GM13976 (cell line): ENCODE data around the gene KCNH6.

Experiments used
- DNase-seq: peaks from one replicate; pipeline ENCODE4 v3.0.0; 2012; ENCODE audit warnings: low spot score
- in situ Hi-C: fragments of 300-500 bp; cut with MboI; formaldehyde crosslinking; loops from one replicate; pipeline ENCODE4 v1.12.0; 2022; ENCODE audit warnings: low sequenced_read_pairs, mixed read lengths, inconsistent platforms; ENCODE audit not compliant: unreplicated experiment
- TF ChIP-seq, protein P1 (sequence below): IDR thresholded peaks from 2 replicates; pipeline ENCODE4 v1.5.1; 2012; ENCODE audit warnings: borderline replicate concordance, mild to moderate bottlenecking; ENCODE audit not compliant: insufficient read depth; ENCODE audit errors: extremely low read depth, missing control alignments, control extremely low read depth

The KCNH6 gene

DNA sequence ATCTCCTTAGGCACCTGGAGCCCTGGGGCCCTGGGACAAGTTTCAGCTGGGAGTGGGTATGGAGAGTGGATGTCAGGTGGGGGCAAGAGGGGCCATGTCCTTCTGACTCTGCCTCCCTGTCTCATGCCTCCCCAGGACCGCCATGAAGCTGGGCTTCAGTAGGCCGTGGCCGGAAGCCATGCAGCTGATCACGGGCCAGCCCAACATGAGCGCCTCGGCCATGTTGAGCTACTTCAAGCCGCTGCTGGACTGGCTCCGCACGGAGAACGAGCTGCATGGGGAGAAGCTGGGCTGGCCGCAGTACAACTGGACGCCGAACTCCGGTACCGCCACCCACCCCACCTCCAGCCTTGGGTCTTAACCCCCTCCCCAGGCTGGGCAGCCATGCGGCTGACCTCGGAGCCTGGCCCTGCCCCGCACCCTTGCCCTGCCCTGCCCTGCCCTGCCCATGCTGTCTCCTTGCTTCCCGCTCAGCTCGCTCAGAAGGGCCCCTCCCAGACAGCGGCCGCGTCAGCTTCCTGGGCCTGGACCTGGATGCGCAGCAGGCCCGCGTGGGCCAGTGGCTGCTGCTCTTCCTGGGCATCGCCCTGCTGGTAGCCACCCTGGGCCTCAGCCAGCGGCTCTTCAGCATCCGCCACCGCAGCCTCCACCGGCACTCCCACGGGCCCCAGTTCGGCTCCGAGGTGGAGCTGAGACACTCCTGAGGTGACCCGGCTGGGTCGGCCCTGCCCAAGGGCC lies 26.3 kb upstream of the KCNH6 start:
- DNase-seq: no peak
- in situ Hi-C loops: no loop called here
- TF ChIP-seq, protein P1, sequence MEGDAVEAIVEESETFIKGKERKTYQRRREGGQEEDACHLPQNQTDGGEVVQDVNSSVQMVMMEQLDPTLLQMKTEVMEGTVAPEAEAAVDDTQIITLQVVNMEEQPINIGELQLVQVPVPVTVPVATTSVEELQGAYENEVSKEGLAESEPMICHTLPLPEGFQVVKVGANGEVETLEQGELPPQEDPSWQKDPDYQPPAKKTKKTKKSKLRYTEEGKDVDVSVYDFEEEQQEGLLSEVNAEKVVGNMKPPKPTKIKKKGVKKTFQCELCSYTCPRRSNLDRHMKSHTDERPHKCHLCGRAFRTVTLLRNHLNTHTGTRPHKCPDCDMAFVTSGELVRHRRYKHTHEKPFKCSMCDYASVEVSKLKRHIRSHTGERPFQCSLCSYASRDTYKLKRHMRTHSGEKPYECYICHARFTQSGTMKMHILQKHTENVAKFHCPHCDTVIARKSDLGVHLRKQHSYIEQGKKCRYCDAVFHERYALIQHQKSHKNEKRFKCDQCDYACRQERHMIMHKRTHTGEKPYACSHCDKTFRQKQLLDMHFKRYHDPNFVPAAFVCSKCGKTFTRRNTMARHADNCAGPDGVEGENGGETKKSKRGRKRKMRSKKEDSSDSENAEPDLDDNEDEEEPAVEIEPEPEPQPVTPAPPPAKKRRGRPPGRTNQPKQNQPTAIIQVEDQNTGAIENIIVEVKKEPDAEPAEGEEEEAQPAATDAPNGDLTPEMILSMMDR: no peak

DNA sequence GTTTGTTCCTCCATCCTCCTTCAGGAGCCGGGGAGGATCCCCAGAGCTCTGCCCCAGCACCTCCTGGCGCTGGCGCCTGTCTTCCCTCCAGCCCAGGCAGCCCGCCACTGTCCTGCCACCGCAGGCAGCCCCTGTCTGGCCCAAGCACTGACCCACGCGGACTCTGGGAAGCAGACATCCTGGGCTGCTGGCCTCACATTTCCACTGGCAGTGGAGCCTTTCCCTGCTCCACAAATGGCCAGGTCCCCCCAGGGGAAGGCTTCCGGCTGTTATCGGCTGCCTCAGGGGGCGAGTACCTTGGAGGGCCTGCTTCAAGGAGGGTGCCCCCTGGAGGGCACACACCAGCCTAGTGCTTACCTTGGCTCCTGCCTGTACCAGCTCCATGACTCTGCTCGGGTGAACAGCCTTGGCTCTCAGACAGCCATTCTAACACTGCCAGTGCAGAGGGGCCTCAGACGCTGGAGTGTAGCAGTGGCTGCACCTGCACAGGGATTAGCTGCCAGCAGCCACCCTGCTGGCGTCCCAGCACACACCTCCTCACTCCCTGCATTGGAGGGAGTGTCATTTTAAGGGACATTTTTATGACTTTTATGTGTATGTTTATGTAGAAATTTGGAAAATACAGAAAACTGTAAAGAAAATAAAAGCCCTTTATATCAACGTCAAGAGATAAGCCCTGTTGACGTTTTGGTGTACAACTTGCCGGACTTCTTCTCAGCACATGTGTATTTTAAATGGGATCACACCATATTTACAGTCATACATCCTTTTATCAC lies 25.3 kb upstream of the KCNH6 start:
- in situ Hi-C loops: no loop called here
- TF ChIP-seq, protein P1: no peak
- DNase-seq: no peak

DNA sequence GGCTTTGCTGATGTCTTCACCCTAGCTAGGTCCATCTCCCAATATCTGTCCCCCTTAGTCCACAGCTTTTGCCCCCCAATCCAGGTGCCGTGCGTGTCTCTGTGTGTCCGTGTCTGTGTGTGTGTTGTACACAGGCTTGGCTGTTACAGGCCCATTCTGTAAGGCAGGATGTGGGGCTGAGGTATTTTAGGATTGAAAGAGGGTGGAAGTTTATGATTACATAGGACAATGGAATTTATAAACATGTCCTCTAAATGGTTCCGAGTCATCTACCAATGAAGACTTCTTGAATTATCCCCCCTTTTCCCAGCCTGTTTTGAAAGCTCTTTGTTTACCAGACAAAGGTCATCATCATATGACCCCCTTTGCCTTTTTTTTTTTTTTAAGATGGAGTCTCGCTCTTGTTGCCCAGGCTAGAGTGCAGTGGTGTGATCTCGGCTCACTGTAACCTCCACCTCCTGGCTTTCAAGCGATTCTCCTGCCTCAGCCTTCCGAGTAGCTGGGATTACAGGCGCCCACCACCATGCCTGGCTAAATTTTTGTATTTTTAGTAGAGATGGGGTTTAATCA lies 24.4 kb upstream of the KCNH6 start:
- DNase-seq: no peak
- in situ Hi-C loops: no loop called here
- TF ChIP-seq, protein P1: no peak

DNA sequence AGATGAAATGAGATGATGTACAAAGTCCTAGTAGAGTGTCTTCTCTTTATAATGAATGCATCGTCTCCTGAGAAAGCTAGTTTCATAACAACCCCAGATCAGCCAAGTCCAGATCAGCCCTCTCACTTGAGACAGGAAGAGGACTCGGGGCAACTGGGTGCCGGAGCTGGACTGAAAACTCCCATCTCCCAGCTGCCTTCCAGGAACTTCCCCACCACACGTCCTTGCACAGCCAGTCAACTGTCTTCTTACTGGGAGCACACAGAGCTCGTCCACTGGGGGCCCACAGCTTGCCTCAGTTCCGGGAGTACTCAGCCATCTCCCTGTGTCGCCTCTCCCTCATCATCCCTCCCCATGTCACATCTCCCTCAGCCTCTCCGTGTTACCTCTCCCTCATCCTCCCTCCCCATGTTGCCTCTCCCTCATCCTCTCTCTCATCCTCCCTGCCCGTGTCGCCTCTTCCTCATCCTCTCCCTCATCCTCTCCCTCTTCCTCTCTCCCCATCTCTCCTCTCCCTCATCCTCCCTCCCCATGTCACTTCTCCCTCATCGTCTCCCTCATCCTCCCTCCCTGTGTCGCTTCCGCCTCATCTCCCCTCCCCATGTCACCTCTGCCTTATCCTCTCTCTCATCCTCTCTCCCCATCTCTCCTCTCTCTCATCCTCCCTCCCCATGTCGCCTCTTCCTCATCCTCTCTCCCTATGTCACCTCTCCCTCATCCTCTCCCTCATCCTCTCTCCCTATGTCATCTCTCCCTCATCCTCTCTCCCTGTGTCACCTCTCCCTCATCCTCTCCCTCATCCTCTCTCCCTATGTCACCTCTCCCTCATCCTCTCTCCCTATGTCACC lies 22.4 kb upstream of the KCNH6 start:
- DNase-seq: no peak
- in situ Hi-C loops: no loop called here
- TF ChIP-seq, protein P1: no peak

DNA sequence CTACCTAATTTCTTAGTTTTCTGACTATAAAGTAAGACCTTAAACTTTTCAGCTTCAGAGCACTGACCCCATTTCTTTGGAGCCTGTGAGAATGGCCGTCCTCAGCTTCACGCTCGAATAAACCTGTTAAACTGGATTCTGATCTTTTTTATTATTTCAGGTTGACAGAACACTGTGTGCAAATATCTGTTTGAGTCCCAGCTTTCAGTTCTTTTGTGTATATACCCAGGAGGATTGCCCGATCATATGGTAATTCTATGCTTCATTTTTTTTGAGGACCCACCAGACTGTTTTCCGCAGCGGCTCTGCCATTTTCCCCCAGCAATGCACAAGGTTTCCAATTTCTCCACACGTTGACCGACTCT lies 19.8 kb upstream of the KCNH6 start:
- in situ Hi-C loops: no loop called here
- no peak for DNase-seq
- TF ChIP-seq, protein P1: no peak

DNA sequence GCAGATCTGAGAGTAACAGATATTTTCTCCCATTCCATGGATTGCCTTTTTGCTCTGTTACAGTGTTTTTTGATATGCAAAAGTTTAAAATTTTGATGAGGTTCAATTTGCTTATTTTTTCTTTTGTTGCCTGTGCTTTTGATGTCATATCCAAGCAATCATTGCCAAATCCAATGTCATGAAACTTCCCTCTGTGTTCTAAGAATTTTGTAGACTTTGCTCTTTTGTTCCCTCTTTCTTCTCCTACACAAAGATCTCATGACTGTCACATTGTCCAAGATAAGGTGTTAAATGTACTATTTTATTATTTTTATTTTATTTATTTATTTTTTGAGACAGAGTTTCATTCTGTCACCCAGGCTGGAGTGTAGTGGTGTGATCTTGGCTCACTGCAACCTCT lies 18.9 kb upstream of the KCNH6 start:
- TF ChIP-seq, protein P1: no peak
- no peak for DNase-seq
- in situ Hi-C loops: no loop called here
